Peyer's patch (tissue), 4 donors: ENCODE data around the gene EML4.

Experiments
- CTCF ChIP-seq, 6 experiments: fragments of 450-650 bp in 4 of 6; fragments of 200-600 bp in 2 of 6; sonication (generic) in 1 of 6; IDR thresholded peaks; one replicate each; pipeline ENCODE4 v1.5.1; 2017 to 2019; ENCODE audit warnings: antibody characterized with exemption in 6 of 6, mild to moderate bottlenecking in 3 of 6, moderate library complexity in 1 of 6
- POLR2A ChIP-seq, 2 donors: fragments of 450-650 bp; IDR thresholded peaks; one replicate each; pipeline ENCODE4 v1.5.1; 2017; ENCODE audit warnings: antibody characterized with exemption in 2 of 2, mild to moderate bottlenecking in 2 of 2, moderate library complexity in 2 of 2

GRCh38 chr2:42309366-42309765 lies 140.2 kb downstream of the EML4 start:
- TF ChIP-seq CTCF (IDR thresholded peaks at IDR 0.05) (no peak), POLR2A (IDR thresholded peaks at IDR 0.05) (no peak)
